HG03432 (cell line): ENCODE data around the gene TMEM132E.

Source experiments
- ATAC-seq: cut with Tn5 transposase; IDR thresholded peaks from one replicate; pipeline ENCODE4 v1.9.1; 2021; ENCODE audit warnings: mild to moderate bottlenecking, moderate library complexity; ENCODE audit not compliant: unreplicated experiment

Gene TMEM132E

GRCh38 chr17:34568953-34569352 lies 10.4 kb upstream of the TMEM132E start:
- ATAC-seq = no peak

GRCh38 chr17:34569591-34569990 lies 9.8 kb upstream of the TMEM132E start:
- ATAC-seq = no peak

GRCh38 chr17:34570506-34570905 lies 8.9 kb upstream of the TMEM132E start:
- ATAC-seq = no peak

- no peak for ATAC-seq
Observed at GRCh38 chr17:34571428-34572130, 7.8 kb upstream of the TMEM132E start.

- no peak for ATAC-seq
Observed at GRCh38 chr17:34572483-34572882, 6.9 kb upstream of the TMEM132E start.

- no peak for ATAC-seq
Observed at GRCh38 chr17:34575182-34575581, 4.2 kb upstream of the TMEM132E start.

- no peak for ATAC-seq
Observed at GRCh38 chr17:34578016-34578415, 1.4 kb upstream of the TMEM132E start.

GRCh38 chr17:34578656-34579016 lies 746 bp upstream of the TMEM132E start:
- ATAC-seq = no peak

GRCh38 chr17:34579979-34580684 lies 750 bp downstream of the TMEM132E start:
- no peak for ATAC-seq

GRCh38 chr17:34580685-34581445 lies 1.5 kb downstream of the TMEM132E start:
- ATAC-seq = no peak

- no peak for ATAC-seq
Observed at GRCh38 chr17:34581446-34582184, 2.2 kb downstream of the TMEM132E start.

GRCh38 chr17:34582185-34582900 lies 3.0 kb downstream of the TMEM132E start:
- ATAC-seq = no peak

GRCh38 chr17:34582901-34583245 lies 3.5 kb downstream of the TMEM132E start:
- no peak for ATAC-seq

GRCh38 chr17:34584805-34585416 lies 5.5 kb downstream of the TMEM132E start:
- no peak for ATAC-seq

GRCh38 chr17:34586346-34586846 lies 7.0 kb downstream of the TMEM132E start:
- no peak for ATAC-seq

GRCh38 chr17:34588266-34588665 lies 8.9 kb downstream of the TMEM132E start:
- ATAC-seq = no peak

- ATAC-seq = no peak
Observed at GRCh38 chr17:34589120-34589965, 10.0 kb downstream of the TMEM132E start.

GRCh38 chr17:34592002-34592401 lies 12.6 kb downstream of the TMEM132E start:
- ATAC-seq = no peak

GRCh38 chr17:34596920-34597319 lies 17.5 kb downstream of the TMEM132E start:
- no peak for ATAC-seq
